C4-2B (cell line): Measurements from ENCODE around the gene TENM4.

Experiments
- H3K27ac ChIP-seq: fragments of 450-650 bp; 2 replicates; pipeline ENCODE4 v1.5.1; 2017
- ZFX ChIP-seq: fragments of 450-650 bp; IDR thresholded peaks from 2 replicates; pipeline ENCODE4 v1.6.1; 2017
- TF ChIP-seq, protein P1 (sequence below): fragments of 450-650 bp; conservative IDR thresholded peaks from 2 replicates; pipeline ENCODE4 v1.5.1; 2017; ENCODE audit warnings: mild to moderate bottlenecking

Gene TENM4

DNA sequence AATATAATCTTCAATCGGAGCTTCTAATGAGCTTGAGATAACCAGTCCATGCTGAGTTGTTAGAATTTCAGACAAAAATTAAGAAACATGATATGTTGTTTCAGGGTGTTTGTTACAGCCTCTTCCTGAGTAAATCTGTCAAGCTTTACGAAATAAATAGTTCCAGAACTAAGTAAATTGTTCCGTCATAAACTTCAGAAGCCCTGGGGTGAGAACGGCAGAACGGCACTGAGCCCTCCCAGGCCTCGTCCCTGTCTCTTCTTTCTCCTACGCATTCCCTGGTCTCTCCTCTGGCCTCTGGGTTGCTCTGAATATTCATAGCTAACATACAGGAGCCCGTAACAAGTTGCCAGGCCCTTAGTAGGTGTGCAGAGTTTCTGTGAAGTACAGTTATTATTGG lies 475.4 kb downstream of the TENM4 start:
- no peak for TF ChIP-seq ZFX
- TF ChIP-seq, protein P1, sequence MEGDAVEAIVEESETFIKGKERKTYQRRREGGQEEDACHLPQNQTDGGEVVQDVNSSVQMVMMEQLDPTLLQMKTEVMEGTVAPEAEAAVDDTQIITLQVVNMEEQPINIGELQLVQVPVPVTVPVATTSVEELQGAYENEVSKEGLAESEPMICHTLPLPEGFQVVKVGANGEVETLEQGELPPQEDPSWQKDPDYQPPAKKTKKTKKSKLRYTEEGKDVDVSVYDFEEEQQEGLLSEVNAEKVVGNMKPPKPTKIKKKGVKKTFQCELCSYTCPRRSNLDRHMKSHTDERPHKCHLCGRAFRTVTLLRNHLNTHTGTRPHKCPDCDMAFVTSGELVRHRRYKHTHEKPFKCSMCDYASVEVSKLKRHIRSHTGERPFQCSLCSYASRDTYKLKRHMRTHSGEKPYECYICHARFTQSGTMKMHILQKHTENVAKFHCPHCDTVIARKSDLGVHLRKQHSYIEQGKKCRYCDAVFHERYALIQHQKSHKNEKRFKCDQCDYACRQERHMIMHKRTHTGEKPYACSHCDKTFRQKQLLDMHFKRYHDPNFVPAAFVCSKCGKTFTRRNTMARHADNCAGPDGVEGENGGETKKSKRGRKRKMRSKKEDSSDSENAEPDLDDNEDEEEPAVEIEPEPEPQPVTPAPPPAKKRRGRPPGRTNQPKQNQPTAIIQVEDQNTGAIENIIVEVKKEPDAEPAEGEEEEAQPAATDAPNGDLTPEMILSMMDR, result no peak
- H3K27ac ChIP-seq, result no peak overlapping the region

DNA sequence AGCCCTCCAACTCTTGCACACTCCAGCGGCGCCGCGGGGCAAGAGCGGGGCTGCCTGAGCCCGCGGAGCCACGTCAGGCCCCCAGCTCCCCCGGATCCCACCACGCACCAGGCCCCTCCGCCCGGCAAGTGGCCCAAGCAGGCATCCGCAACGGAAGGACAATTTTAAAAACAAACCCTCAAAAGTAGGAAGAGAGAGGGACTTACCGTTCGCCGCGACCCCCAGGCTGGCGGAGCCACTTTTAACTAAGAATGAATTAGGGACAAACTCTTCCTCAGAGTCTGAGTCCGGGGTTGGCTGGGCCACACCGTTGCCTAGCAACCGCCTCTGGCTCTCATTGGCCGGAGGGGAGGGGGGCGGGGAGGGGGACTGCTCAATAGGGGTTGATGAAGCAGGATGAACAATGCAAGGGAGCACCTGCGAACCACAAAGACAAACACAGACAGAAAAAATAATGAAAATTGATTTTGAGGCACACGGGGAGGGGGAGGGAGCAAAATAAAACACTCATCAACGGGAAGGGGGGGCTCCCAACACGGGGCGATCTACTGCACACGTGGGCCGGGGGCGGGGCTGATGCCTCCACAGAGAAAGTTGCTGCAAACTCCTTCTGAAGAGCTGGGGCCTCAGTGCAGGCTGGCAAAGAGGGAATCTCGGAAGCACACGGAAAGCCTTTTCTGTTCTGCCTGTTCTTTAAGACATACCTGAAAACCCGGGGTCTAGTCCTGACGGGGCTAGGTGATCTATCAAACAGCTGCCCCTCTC lies 478.7 kb downstream of the TENM4 start:
- TF ChIP-seq, protein P1, result no peak
- TF ChIP-seq ZFX, result no peak
- no peak overlapping the region for H3K27ac ChIP-seq

DNA sequence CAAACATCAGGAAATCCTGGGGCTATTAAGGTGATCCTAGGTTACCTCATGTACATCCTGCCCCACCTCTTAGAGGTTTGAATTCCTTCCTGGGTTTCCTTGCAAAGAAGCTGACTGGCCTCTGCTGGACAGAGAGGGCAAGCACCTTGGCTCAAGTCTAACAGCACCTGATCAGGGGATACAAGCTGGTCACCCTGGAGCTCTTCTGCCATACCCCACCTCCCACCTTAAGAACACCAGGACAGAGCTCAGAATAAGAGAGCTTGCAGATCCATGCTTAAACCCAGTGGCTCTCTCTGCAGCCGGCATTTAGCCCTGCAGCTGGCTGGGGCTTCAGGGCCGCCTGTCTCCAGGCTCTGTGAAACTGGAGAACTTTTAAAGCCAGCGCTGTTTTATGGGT lies 479.6 kb downstream of the TENM4 start:
- H3K27ac ChIP-seq, result no peak overlapping the region
- no peak for TF ChIP-seq ZFX
- TF ChIP-seq, protein P1, result peak; percentile 87

DNA sequence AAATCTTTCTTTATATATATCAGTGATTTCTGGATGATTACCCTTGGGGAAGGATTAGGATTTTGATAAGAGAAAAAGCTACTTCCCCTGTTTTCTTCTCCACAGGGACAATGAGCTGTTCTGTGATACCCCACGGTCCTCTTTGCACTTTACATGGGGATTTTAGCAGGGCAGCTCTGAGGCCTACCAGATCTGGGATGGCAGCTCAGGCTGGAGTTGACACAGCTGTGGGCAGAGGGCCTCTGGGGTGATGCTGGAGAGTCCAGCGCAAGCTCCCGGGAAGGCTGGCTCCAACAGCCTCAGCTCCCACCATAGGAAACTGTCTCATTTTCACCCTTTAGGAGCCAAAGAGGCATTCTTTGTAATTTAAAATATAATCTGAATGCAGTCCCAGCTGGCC lies 482.4 kb downstream of the TENM4 start:
- no peak overlapping the region for H3K27ac ChIP-seq
- TF ChIP-seq, protein P1, result no peak
- TF ChIP-seq ZFX, result no peak

DNA sequence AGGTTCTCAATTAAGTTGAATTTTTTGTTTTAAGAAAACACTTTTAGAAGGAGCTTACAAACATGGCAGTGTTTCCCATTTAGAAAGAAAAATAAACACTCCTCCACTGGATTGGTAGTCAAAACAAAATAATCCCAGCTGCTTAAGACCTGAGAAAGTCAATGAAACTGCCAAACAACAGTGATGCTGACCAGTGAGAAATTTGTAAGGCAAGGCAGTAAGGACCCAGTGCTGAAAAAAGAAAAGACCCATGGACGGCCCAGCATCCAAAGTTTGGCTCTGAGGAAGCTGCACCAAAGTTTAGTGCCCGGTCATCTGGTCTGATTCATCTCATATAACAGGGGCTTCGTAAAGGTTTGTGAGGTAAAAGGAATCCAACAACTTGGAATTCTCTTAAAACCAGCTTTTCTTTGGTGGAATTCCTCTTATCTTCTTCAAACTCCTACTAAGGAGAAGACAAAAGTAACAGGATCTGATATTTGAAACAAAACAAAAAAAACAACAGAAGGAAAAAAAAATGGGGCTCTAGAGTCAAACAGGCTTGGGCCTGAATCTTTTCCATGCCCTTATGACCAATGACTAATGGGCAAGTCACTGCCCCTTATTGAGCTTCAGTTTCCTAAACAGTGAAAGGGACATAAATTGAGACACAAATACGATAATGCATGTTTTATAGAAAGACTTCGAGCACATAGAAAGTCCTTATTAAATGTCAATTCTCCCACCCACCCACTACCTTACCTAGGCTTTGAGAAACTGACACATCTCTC lies 483.2 kb downstream of the TENM4 start:
- TF ChIP-seq, protein P1, result no peak
- TF ChIP-seq ZFX, result no peak
- H3K27ac ChIP-seq, result no peak overlapping the region

DNA sequence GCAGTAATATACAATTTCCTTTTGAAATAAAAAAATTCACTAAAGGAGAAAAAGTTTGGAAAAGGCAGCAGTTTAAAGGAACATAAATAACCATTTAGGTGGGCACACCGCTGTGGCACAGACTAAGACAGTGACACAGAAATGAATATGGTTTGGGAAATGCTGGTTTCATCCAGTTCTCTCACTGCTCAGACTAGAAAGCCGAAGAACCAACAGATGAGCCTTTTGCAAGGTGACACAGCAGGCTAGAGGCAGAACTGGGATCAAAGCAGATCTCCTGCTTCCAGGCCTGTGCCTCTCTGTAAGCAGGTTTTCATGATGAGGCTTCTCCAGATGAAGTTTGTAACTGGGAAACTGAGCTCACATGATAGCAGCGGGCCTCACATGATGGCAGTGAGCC lies 486.1 kb downstream of the TENM4 start:
- H3K27ac ChIP-seq, result peak overlapping the region; percentile 80
- TF ChIP-seq, protein P1, result no peak
- TF ChIP-seq ZFX, result no peak

DNA sequence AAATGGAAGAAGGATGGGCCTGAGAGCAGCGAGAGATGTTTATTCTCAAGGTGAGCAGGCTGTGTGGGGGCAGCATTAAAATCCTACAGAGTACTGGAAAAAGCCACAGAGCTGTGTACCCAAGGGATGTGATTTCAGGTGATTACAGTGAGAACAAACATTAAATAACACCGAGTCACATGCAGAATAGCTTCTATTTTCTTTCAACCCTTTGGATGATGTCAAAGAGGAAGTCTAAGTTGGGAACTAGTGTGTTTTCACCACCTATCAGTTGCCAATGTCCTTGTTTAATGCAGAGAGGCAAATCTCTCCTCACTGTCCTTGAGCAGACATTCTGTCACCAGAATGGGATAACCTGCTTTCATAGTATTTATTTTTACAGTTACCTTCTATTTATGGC lies 486.6 kb downstream of the TENM4 start:
- TF ChIP-seq ZFX, result no peak
- TF ChIP-seq, protein P1, result no peak
- peak overlapping the region; percentile 80 for H3K27ac ChIP-seq
